ENCODE results near the gene FADS1.
A peak's percentile ranks its signal among the peaks of the same experiment; 100 is the strongest.

Gene FADS1

GRCh38 chr11:61834278-61835048, 17.7 kb upstream of the FADS1 start:
- peak overlapping the region; percentile 74 for H3K27ac ChIP-seq
- no peak for TF ChIP-seq CTCF (conservative IDR thresholded peaks at IDR 0.05)

DNA sequence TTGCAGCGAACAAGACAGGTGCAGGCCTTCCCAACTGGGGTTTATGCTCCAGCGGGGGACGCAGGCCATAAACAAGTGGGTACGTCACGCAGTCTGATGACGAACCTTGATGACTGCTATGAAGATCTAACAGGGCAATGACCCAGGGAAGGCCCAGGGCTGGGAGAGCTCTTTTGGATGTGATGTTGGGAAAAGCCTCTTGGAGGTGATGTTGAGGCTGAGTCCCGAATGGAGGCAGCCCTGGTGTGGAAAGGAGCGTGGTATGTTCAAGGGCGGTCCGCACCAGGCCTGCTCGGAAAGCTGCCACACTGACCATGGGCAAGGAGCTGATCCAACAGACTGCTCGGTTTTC, 17.1 kb upstream of the FADS1 start:
- H3K27ac ChIP-seq = peak overlapping the region; percentile 74
- TF ChIP-seq CTCF (conservative IDR thresholded peaks at IDR 0.05) = no peak

- TF ChIP-seq CTCF (conservative IDR thresholded peaks at IDR 0.05) = no peak
- peak overlapping the region; percentile 74 for H3K27ac ChIP-seq
Measured at GRCh38 chr11:61833471-61833870, 16.7 kb upstream of the FADS1 start.

DNA sequence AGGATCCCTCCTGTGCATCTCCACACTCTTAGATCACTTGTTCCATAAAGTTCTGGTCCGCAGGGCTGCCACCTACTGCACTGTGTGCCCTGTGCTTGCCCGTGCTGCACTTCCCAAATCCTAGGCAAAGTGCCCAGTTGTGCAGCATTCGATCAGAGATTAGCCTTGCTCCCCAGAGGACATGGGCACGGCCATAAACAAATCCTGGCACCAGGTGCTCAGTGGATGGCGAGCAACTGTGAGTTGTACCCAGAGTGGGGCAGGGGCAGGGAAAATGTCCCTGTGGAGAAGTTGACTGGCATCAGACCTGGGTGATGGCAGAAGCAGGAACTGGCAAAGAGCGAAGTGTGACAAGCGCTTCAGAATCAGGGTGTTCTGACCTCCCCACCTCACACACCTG, 16.0 kb upstream of the FADS1 start:
- no peak; the same call in 1 of the 2 replicates for TF ChIP-seq CTCF (conservative IDR thresholded peaks at IDR 0.05)
- peak overlapping the region; percentile 74 for H3K27ac ChIP-seq

DNA sequence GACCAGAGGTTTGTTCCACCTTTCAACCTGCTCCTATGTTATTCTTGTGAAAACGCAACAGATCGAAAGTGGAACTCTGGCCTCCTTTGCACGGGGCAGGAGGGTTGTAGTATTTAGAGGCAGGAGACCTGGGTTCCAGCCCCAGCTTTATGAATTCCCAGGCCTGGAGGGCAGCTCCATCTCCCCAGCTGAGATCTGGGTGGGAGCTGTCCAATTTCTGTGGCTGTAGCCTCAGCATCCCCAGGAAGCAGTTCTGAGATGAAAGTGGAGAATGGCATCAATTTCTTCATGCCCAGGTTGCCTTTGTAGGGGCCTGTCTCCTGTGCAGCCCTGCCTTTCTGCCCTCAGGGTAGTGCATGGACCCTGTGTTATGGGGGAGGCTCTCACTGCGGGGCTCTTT, 15.4 kb upstream of the FADS1 start:
- H3K27ac ChIP-seq = peak overlapping the region; percentile 74
- no peak for TF ChIP-seq CTCF (conservative IDR thresholded peaks at IDR 0.05)

DNA sequence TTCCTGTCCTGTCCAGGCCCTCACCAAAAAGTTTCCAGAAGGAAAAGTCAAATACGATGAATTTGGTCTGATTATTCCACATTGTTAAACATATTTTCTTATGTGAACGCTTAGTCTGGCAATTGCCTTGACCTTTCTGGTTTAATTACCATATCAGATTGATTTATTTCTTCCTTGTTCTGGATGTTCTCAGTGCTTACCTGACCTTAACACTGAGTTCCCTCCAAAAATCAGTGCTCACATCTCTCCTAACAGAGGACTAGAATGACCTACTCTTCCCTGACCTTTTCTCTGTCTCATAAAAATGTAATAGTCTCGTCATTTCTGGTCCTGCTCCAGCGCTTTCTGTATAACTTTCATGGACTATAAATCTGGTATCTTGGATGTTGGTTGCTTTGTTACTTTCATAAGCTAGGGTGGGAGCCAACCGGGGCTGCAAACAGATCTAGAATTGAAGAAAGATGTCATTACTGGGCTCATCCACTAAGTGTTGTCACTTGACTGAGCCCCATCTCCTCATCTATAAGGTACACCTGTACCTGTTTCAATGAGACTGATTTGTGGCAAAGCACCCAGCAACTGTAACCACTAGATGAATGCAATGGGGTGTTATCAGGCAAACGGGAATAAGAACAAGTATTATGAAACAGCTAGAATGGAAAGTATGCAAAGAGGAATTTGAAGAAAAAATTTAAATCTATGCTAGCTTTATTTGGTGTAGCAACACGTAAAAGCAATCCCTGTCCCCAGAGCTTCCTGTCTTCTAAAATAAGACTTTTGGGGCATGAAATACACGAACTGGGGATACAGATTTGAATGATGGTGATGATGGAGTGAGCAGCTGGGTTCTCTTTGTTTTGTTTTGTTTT, 13.7 kb upstream of the FADS1 start:
- peak overlapping the region; percentile 69 for H3K27ac ChIP-seq

More for the DNA sequence above, 13.7 kb upstream of the FADS1 start:
- no peak for TF ChIP-seq CTCF (conservative IDR thresholded peaks at IDR 0.05)

Data from VCaP (cell line).